HG02885 (cell line): ENCODE measurements around the gene THAP4.

Experiments used
- ATAC-seq: cut with Tn5 transposase; IDR thresholded peaks from one replicate; pipeline ENCODE4 v1.9.1; 2021; ENCODE audit warnings: mild to moderate bottlenecking; ENCODE audit not compliant: unreplicated experiment, poor library complexity

The THAP4 gene, protein sequence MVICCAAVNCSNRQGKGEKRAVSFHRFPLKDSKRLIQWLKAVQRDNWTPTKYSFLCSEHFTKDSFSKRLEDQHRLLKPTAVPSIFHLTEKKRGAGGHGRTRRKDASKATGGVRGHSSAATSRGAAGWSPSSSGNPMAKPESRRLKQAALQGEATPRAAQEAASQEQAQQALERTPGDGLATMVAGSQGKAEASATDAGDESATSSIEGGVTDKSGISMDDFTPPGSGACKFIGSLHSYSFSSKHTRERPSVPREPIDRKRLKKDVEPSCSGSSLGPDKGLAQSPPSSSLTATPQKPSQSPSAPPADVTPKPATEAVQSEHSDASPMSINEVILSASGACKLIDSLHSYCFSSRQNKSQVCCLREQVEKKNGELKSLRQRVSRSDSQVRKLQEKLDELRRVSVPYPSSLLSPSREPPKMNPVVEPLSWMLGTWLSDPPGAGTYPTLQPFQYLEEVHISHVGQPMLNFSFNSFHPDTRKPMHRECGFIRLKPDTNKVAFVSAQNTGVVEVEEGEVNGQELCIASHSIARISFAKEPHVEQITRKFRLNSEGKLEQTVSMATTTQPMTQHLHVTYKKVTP

DNA sequence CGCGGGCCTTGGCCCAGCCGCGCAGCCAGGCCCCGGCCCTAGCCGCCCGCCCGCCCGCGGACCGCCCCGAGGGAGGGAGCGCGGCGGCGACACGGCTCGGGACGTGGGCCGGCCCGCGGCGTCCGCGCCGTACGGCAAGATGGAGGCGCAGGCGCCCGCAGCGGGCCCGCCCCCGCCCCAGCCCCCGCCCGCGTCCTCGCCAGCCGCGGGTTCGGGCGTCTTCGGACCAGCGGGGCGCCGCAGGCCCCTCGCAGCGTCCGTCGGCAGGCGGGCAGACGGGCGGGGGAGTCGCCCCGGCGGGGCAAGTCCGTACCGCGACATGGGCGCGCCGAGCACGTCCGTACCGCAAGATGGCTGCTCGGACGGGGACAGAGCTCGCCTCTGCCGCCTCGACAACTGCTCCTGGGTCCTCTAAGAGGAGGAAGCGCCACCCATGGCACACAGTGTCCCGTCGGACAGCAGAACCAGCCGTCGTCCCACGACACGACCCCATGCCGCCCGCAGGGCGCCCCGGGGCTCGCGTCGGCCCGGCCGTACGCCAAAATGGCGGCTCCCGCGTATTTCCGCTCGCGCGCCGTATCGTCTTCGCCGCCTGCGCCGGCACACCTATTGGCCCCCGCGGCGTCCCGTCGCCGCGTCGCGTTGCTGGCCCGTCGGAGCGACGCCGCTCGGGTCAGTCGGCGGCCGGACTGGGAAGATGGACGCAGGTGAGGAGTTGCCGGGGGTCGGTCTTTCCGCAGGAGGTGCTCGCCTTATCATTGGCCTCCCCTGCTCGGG lies at the start of gene THAP4, which contains the start of gene ATG4B:
TSS of gene THAP4 (minus strand) at position 141 of the 777 bp plus-strand sequence. CDS start 141 bp downstream, outside the sequence.
TSS of gene ATG4B (plus strand) at position 676 of the 777 bp plus-strand sequence. CDS start at position 698, 22 bp downstream.
- ATAC-seq: peak; percentile 68

GRCh38 chr2:241686324-241686649 lies 49.3 kb upstream of the THAP4 start:
- peak; percentile 11 for ATAC-seq

- ATAC-seq: no peak
Observed at GRCh38 chr2:241680827-241681599, 44.1 kb upstream of the THAP4 start.

GRCh38 chr2:241680044-241680443 lies 43.1 kb upstream of the THAP4 start:
- ATAC-seq: no peak

- ATAC-seq: no peak
Observed at GRCh38 chr2:241678784-241679540, 42.0 kb upstream of the THAP4 start.

GRCh38 chr2:241678307-241678706 lies 41.3 kb upstream of the THAP4 start:
- ATAC-seq: no peak

GRCh38 chr2:241677392-241677791 lies 40.4 kb upstream of the THAP4 start:
- no peak for ATAC-seq

DNA sequence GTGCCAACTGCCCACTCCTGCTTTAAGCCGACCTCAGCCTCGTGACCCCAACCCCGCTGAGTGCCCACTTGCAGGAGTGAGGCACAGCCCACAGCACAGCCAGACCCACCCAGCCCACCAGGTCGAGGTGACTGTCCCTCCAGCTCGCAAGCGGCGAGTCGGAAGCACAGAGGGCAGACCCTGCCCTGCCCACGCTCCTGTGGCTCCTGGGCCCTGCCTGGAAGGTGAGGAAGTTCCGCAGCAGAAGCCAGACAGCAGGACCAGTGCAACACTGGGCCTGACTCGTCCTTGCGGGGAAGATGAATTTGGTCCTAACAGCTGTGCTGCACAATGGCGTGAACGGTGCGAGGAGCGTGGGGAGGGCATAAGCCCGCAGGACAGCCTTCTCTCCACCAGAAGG lies 39.7 kb upstream of the THAP4 start:
- ATAC-seq: no peak

GRCh38 chr2:241675885-241676284 lies 38.9 kb upstream of the THAP4 start:
- no peak for ATAC-seq

DNA sequence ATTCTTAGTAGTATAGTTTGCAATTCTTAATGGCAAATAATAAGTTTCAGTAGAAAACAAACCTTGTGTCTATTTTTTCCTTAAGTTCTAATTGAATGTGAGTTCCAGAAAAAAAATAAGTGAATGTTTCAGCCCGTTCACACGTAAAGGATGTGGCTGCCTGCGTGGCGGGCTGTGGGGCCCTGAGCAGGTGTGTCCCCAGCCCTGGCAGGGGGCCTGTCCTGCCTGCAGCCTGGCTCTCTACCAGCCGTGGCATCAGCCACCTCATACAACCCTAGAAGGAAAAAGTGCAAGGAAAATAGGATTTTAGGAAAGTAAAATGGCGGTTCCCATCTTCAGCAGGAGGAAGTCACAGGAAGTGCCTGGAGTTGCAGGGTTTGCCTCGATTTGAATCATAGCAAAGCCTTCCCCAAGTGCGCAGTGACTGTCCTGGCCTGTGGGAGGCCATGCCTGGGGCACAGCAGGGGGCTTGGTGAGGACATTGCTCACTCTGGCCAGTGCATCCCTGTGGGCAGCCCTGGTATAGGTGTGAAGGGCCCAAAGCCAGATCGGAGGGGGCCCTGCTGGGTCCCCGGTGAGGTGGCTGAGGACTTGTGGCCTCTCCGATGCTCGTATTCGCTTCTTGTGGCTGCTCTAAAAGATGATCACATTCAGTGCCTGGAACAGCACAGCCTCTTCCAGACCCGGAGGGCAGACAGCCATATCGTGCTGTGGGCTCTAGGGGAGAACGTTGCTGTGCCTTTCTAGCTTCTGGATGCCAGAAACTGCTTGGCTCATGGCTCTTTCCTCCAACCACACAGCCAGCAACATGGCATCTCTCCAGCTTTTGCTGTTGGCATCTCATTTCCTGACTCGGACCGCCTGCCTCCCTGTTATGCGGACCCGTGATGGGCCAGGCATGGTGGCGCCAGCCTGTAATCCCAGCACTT lies 37.1 kb upstream of the THAP4 start:
- no peak for ATAC-seq

GRCh38 chr2:241673189-241673663 lies 36.3 kb upstream of the THAP4 start:
- no peak for ATAC-seq

- no peak for ATAC-seq
Observed at GRCh38 chr2:241672243-241673188, 35.6 kb upstream of the THAP4 start.

DNA sequence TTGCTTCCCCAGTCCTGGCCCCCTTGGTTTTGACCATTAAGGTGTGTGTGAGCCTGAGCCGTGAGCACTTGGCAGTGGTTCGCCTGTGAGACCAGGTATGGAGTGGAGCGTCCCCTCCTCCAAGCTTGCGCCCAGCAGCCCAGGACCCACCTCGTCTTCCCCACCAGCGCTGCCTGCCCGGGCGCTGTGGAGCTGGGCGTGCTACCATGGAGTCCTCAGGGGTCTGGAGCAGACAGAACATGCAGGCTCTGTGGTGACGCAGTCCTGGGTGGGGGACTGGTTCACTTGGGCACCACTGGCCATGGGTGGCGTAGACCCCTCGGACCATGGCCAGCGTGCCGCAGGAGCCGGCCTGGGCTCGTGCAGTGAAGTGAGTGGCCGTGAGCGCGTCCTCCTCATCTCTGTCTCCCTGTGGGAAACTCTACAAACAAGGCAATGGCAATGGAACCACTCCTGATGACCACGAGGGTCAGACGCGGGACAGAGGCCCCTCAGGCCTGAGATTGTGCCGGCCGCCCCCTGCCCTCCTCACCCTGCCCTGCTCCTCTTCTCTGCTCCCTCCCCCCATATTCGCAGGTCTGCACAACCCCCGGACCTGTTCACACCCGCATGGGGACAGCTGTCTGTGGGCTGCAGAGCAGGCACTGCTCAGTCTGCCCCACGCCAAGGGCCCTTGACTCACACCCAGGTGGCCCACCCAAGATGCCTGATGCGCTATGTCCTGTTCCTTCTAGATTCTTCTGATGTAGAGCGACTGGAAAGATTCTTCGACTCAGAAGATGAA lies 34.7 kb upstream of the THAP4 start:
- no peak for ATAC-seq

DNA sequence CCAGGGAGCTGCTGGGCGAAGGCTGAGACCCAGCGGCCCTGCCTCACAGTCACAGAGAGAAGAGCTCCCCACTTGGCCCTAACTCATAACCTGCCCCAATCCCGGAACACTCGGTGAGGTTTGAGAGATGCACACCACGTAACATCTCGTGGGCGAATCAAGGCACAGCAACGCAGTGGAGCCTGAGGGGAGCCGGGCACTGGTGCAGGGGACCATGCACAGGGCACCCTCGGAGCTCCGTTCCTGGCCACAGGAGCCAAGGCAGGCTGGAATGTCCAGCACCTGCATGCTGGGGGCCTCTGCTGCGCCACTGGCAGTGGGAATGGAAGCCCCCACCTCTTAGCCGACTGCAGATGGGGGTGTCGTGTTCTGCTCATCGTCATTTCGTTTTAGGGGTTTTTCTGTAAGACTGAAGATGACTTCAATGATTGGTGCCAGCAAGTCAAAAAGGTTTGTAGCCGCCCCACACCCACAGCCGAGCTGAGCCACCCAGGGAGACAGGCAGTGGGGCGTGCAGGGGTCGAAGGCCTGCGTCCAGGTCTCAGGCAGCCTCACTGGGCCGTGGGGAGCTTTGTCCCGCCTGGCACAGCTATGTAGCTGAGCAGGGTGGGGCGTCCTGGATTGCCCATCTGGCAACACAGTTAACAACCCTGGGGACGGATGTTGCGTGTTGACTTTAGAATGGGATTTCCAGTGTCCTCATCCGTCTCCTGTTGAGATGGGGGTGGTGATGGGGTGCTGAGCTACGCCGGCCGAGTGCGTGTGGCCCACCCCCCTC lies 33.6 kb upstream of the THAP4 start:
- ATAC-seq: no peak

DNA sequence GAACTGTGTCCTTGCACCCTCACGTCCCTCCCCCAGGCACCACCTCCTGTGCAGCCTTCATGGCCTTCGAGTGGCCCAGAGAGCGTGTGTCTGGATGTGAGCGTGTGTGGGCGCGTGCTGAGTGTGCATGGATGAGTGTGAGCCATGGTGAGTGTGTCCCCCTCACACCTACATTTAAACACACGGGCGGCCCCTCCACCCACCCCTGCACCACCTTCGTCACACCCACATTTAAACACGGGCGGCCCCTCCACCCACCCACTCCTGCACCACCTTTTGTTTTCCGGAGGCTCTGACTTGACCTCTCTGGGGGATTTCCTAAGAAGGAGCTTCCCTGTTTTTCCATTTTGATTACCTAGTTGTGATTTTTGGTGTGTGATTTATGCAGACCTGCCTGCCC lies 31.9 kb upstream of the THAP4 start:
- ATAC-seq: no peak

DNA sequence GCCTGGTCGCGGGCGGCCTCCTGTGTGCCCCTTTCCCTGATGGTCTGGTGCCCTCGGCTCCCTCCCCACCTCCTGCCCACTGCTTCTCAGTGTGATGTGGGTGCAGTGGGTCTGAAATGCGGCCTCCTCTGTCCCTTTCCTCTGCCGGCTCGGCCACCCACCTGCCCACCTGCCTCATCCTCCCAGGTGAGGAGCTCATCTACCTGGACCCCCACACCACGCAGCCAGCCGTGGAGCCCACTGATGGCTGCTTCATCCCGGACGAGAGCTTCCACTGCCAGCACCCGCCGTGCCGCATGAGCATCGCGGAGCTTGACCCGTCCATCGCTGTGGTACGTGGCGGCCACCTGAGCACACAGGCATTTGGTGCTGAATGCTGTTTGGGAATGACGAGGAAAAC lies 31.4 kb upstream of the THAP4 start:
- no peak for ATAC-seq
